GF-D8 (cell line): ENCODE measurements around the gene DLG3.

Experiments used
- DNase-seq: peaks from one replicate; lab custom pipeline; 2025; lab: John Stamatoyannopoulos, UW

DLG3 gene

DNA sequence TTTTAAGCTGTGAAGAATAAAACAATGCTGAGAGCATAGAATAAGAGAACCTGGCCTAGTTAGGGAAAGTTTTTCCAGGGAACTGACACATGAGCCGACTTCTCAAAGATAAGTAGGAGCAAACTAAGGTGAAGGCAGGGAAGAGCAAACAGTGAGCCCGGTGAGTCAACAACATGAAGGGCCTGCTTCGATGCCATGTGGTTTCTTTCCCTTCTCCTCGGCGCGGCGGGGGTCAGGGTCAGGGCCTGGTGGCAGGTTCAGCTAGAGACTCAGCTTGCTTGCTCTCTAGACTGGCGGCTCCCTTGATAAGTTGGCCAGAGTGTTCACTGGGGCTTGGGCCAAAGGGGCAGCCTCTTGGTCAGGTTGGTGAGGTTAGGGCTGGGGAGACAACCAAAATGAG is 81.1 kb downstream of the DLG3 start:
- no peak for DNase-seq

DNA sequence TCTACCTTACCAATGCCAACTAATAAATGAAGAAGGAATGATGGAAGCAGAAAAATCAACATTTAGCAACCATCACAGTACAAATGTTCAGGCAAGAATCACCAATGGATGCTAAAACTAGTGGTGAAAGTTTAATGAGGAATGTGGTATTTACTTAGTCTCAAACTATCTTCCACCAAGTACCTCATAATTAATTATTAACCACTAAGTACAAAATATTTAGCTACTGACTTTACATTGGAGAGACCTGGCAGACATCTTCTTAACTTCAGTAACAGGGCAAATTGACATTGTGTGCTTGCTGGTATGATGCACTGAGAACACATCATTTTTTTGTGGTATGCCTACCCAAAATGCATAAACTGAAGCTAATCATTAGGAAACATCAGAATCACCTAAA is 82.4 kb downstream of the DLG3 start:
- DNase-seq: no peak

DNA sequence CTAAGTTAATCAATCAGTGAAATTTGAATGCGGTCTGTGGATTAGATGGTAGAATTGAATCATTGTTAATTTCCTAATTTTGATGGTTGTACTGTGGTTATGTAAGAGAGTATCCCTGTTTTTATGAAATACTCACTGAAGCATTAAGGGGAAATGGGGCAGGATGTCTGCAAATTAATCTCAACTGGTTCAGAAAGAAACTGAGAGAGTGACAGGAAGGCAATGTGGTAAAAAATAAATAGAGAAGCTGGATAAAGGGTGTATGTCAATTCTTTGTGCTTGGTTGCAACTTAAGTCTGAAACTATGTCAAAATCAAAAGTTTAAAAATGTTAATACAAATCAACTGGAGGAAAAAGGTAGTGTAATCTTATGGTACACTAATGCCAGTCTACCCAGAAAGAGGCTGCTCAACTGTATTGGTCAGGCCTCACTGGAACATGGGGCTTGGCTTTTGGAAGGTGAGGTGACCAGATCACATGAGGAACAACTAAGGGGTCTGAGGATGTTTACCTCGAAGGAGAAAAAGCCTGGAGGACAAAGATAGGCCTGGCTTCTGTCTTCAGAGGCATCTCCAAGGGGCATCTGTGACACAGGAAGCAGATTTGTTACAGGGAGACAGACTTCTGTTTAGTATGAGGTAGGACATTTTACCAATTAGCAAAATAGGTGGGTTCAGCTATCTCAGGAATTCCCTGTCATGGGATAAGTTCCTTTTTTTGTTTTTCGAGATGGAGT is 83.1 kb downstream of the DLG3 start:
- no peak for DNase-seq

DNA sequence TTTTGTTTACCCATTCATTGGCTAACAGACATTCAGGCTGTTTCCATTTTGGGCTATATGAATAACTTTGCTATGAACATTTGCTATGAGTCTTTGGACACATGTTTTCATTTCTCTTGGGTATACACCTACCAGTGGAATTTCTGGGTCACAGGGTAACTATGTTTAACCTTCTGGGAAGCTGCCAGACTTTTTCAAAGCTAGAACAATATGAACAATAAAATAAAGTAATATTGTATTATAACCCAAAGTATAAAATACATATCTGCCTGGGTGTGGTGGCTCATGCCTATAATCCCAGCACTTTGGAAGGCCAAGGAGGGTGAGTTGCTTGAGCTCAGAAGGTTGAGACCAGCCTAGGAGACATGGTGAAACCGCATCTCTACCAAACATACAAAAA is 90.6 kb downstream of the DLG3 start:
- DNase-seq: no peak

DNA sequence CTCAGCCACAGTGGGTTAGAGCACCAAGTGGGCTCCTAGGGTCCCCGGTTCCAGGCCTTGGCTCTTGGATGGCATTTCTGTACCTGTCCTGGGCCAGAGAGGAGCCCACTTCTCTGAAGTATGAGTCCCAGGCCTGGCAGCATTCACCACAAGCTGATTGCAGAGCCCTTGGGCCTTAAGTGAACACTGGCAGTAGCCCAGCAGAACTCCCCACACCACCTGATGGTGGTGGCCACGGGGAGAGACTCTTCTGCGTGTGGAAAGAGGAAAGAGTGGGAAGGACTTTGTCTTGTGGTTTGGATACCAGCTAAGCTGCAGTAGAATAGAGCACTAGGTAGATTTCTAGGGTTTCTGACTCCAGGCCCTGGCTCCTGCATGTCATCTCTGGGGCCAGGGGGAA is 104.8 kb downstream of the DLG3 start:
- no peak for DNase-seq

DNA sequence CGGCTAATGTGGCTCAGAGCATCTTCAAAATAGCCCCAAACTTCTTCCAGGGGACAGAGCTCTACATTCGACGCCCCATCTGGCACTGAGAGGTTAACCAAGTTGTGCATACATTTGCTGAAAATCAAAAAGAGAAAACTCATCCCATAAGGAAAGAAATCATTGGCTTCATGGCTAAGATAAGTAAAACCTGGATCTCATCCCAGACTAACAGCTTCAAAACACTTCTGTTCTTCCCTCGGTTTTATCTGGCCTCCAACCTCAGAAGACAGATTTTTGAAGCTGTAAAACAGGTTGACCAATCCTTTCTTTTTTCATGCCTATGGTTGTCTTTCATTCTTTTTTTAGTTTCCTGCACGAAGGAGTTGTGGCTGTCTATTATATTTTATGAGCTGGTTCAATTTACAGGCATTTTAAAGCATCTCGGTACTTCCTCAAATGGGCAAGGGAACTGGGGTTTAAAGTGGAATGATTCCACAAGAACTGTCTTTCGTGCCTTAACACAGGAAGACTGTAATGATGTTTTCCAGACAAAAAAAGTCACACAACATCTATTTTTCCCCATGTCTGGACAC is 107.6 kb downstream of the DLG3 start:
- no peak for DNase-seq

DNA sequence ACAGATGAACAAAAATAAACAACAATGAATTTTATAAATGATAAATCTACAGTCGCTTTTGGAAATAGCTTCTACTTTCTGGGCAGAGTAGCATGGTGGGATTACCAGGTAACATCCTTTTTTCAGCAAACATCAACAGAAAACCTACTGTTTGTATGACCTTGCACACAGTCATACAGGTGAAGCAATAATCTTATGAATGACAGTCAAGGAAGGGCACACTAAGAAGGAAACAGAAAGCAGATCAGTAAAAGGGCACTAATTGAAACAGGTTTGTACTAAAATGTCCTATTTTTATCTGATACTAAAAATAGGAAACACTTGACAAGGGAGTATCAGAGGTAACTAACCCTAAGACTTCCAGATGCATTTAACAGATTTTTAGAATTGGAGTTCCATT is 108.9 kb downstream of the DLG3 start:
- DNase-seq: no peak

DNA sequence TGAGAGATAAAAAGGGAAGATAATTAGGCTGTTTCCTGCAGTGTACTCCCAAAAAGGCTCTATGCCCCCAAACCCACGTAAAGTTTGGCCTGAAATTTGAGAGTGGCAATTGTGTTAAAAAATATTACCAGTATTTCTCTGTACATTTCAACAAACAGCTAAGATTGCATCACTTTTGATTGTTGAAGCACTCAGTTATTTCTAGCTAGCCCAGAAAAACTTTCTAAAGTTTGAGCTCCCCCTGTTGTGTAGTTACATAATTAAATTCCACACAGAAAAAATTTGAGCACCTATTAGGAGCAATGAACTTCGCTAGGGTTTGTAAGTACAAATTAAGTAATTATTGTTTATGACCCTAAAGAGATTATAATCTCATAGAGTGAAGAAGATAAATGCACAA is 109.4 kb downstream of the DLG3 start:
- no peak for DNase-seq

DNA sequence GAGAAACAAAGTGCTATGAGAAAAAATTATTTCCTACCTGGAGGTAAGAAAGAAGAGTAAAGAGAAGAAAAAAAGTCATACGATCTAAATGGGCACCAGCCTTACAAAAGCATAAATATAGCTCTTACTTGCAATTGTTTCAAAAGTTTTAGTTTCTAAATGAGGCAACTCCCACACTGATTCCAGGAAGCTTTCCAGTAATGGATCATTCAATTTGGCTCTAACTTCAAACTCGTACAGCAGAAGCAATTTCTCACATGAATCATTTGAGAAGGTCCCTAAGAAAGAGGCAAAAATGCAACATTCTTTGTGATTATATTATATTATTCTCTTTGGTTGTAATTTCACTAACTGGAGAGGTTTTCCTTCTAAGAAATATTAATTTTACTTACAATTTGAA is 109.9 kb downstream of the DLG3 start:
- DNase-seq: no peak

DNA sequence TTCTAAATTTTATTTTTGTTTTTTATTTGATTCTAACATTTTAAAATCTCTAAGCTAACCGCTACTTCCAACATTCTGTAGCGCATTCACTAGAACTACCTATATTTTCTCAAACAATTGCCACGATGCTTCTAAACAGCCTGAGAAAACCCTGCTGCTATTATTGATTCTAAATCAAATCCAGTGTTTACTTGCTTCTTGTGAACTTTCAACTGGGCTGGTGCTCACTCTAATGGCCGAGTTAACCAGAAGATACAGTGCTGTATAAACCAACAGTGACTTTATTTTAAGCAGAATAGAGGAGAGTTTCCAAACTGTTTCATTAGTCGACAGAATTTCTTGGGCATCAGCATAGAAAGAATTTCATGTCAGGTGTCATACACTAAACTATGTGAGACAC is 110.3 kb downstream of the DLG3 start:
- no peak for DNase-seq
